Renal cortex interstitium (tissue), 11 donors: ENCODE data around the gene NR3C1. TPM values are rescaled to one million over a fixed set of nuclear protein-coding genes. Genes with fewer than 3 reads are reported as not detected.

ENCODE experiments used
- DNase-seq, 11 donors: peaks; one replicate each; pipeline ENCODE4 v3.0.0-alpha.2; 2013; ENCODE audit warnings: low read depth in 9 of 11, low spot score in 4 of 11; ENCODE audit errors: extremely low read depth in 1 of 11
- polyA plus RNA-seq, 3 donors: library from polyadenylated mRNA; unstranded; fragments of 120-200 nt; gene quantifications; one replicate each; pipeline ENCODE4 v1.2.1, GENCODE V29; 2013; ENCODE audit not compliant: insufficient read length in 3 of 3

The NR3C1 gene
- polyA plus RNA-seq, 3 donors: 32.5 to 37.5 (median 33.9) TPM

- no peak for DNase-seq
These were observed 23.9 kb downstream of the NR3C1 start for GRCh38 chr5:143379606-143380005.

GRCh38 chr5:143376911-143377813 is 26.3 kb downstream of the NR3C1 start:
- no peak for DNase-seq

- DNase-seq: no peak
These were observed 27.2 kb downstream of the NR3C1 start for GRCh38 chr5:143376195-143376779.

GRCh38 chr5:143374496-143375217 is 28.8 kb downstream of the NR3C1 start:
- DNase-seq: no peak

- DNase-seq: peak in 1 of 11 donors; percentile 3
These were observed 30.4 kb downstream of the NR3C1 start for GRCh38 chr5:143373076-143373475.

GRCh38 chr5:143372187-143372829 is 31.2 kb downstream of the NR3C1 start:
- DNase-seq: peak in 3 of 11 donors; percentile 4 to 6 (median 5)

GRCh38 chr5:143370440-143370839 is 33.0 kb downstream of the NR3C1 start:
- no peak for DNase-seq

- no peak for DNase-seq
These were observed 39.4 kb downstream of the NR3C1 start for GRCh38 chr5:143364061-143364460.

GRCh38 chr5:143362664-143363227 is 40.7 kb downstream of the NR3C1 start:
- DNase-seq: no peak

GRCh38 chr5:143361438-143361837 is 42.0 kb downstream of the NR3C1 start:
- no peak for DNase-seq

- DNase-seq: no peak
These were observed 42.7 kb downstream of the NR3C1 start for GRCh38 chr5:143360755-143361154.

- DNase-seq: no peak
These were observed 43.6 kb downstream of the NR3C1 start for GRCh38 chr5:143359869-143360268.

GRCh38 chr5:143356855-143357583 is 46.5 kb downstream of the NR3C1 start:
- no peak for DNase-seq

- DNase-seq: peak; percentile 15 to 66 (median 43)
These were observed 47.8 kb downstream of the NR3C1 start for GRCh38 chr5:143355710-143356109.

GRCh38 chr5:143354025-143354424 is 49.5 kb downstream of the NR3C1 start:
- no peak for DNase-seq

GRCh38 chr5:143352691-143353090 is 50.8 kb downstream of the NR3C1 start:
- DNase-seq: no peak

- no peak for DNase-seq
These were observed 52.5 kb downstream of the NR3C1 start for GRCh38 chr5:143350751-143351602.

GRCh38 chr5:143350341-143350740 is 53.1 kb downstream of the NR3C1 start:
- no peak for DNase-seq
